HG03378 (cell line): ENCODE results near the gene DYRK4.
"Not testable (repeated sequence)": the region's sequence is repeated elsewhere in the genome, so short reads cannot be mapped to it uniquely, and the experiment has no call there.

Experiments used
- ATAC-seq: cut with Tn5 transposase; IDR thresholded peaks from one replicate; pipeline ENCODE4 v1.9.1; 2021; ENCODE audit warnings: mild to moderate bottlenecking, moderate library complexity; ENCODE audit not compliant: unreplicated experiment

DYRK4 gene, protein sequence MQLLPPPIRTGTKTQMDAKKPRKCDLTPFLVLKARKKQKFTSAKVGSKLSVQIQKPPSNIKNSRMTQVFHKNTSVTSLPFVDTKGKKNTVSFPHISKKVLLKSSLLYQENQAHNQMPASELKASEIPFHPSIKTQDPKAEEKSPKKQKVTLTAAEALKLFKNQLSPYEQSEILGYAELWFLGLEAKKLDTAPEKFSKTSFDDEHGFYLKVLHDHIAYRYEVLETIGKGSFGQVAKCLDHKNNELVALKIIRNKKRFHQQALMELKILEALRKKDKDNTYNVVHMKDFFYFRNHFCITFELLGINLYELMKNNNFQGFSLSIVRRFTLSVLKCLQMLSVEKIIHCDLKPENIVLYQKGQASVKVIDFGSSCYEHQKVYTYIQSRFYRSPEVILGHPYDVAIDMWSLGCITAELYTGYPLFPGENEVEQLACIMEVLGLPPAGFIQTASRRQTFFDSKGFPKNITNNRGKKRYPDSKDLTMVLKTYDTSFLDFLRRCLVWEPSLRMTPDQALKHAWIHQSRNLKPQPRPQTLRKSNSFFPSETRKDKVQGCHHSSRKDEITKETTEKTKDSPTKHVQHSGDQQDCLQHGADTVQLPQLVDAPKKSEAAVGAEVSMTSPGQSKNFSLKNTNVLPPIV

DNA sequence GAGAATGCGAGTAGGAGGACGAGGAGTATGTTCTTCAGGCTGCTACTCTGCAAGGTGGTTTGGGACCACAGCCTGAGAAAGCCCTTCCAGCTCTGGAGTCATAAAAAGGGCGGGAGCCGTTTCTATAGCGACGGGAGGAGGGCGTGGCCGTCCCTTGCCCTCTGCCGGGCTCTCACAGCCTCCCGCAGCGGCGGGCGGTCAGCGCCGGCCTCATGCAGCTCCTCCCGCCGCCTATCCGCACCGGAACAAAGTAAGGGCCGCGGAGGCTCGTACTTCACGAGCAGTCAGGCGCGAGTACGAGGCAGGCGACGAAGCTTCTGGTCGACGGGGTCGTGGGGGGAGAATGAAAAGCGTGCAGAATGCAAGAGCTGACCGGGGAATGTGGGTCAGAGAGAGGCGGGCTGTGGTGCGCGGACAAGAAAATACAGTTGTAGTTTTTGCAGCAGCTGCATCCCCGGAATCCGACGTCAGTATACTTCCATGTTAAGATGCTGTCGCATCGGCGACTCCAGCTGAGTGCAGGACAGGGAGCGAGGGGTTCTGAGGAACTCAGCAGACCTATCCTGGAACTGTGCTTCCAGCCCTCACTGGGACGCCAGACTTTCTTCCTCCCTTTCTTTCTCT is at the start of gene DYRK4:
DYRK4 (plus strand) TSS at position 175 of the 624 bp plus-strand sequence; CDS start at position 213, 38 bp downstream.
- ATAC-seq, result no peak

- ATAC-seq, result no peak
Measured at GRCh38 chr12:4518106-4518728, 43.8 kb upstream of the DYRK4 start.

DNA sequence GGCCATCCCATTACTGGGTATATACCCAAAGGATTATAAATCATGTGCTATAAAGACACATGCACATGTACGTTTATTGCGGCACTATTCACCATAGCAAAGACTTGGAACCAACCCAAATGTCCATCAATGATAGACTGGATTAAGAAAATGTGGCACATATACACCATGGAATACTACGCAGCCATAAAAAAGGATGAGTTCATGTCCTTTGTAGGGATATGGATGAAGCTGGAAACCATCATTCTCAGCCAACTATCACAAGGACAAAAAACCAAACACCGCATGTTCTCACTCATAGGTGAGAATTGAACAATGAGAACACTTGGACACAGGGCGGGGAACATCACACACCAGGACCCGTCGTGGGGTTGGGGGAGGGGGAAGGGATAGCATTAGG is 38.6 kb upstream of the DYRK4 start:
- ATAC-seq, result not testable (repeated sequence)

DNA sequence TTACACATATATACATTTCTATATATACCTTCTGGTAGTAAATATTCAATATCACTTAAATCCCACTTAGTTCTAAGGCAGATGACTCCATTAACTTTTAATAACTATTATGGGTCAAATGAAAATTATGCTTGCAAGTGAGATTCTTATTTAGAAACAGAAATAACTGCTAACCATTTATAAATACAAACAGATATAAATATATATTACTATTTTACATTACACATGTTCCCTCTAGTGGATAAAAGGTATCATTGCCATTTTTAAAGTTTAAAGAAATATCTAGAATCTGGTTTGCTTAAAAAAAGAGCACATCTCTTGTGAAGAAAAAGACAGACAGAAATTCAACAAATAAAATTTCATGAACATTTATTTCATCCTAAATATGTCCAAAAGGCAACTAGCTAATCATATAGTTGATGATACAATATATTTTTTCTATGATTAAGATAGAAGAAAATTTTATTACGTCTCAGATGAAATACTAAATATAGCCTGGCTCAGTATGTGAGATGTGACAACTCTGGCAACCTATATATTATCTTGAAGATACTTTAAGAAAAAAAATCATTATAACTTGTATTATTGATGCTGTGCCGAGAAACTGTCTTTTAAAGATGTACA is 35.0 kb upstream of the DYRK4 start:
- no peak for ATAC-seq

- no peak for ATAC-seq
Measured at GRCh38 chr12:4530160-4530559, 31.8 kb upstream of the DYRK4 start.

- ATAC-seq, result no peak
Measured at GRCh38 chr12:4530982-4531586, 30.9 kb upstream of the DYRK4 start.

DNA sequence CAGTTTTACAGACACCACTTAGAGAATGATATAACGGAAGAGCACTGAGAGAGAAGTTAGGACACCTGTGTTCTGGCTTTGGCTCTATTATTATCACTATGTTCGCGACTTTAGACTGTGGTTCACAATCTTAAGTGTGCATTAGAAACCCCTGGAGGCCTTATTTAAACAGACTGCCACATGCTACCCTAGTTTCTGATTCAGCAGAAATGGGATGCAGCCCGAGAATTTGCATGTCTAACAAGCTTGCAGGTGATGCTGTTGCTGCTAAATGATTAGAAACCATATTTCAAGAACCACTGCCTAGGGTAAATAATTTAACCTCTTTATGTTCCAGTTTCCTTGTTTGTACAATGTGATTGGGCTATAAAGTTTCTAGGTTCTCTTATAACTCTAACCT is 26.9 kb upstream of the DYRK4 start:
- ATAC-seq, result no peak

- ATAC-seq, result no peak
Measured at GRCh38 chr12:4535871-4536270, 26.1 kb upstream of the DYRK4 start.

GRCh38 chr12:4538207-4539160 is 23.5 kb upstream of the DYRK4 start, which contains the start of gene RAD51AP1:
Gene RAD51AP1 (plus strand): TSS chr12:4538890. CDS start chr12:4538940, 50 bp downstream.
- ATAC-seq, result peak; percentile 73

- ATAC-seq, result no peak
Measured at GRCh38 chr12:4539167-4539870, 22.7 kb upstream of the DYRK4 start.

GRCh38 chr12:4540170-4540569 is 21.8 kb upstream of the DYRK4 start:
- no peak for ATAC-seq

GRCh38 chr12:4540638-4541037 is 21.4 kb upstream of the DYRK4 start:
- ATAC-seq, result no peak

GRCh38 chr12:4545195-4545594 is 16.8 kb upstream of the DYRK4 start:
- ATAC-seq, result no peak

DNA sequence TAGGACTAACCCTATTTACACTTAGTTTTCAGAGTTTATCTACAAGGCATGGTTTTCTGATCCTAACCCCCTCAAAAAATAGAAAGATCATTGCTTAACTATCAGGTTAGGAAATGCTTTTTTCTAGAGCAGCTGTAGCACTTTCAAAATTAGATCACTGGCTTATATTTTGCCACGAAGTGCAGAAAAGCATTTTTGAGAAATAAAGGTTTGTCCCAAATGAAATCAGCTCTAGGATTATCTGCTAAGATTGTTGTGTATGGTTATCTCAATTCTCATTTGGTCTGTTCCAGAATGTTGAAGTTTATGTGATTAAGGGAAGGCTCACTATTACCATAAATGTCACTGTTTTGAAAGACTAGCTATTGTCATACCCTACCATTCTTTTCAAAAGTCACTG is 9.8 kb upstream of the DYRK4 start:
- no peak for ATAC-seq

DNA sequence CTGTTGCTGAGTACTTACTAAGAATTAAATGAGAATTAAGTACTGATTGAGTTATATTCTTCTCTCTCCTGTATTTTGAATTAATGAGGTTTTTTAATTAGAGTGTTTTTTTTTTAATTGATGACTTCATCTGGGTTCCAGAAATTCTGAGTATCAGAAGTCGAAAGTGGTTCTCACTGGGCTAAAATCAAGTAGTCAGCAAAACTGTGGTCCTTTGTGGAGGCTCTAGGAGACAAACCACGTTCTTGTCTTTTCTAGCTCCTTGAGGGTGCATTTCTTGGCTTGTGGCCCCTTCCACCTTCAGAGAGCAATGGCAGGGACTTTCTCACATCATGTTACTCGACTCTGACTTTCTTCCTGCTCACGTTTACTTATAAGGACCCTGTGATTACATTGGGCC is 8.1 kb upstream of the DYRK4 start:
- no peak for ATAC-seq

DNA sequence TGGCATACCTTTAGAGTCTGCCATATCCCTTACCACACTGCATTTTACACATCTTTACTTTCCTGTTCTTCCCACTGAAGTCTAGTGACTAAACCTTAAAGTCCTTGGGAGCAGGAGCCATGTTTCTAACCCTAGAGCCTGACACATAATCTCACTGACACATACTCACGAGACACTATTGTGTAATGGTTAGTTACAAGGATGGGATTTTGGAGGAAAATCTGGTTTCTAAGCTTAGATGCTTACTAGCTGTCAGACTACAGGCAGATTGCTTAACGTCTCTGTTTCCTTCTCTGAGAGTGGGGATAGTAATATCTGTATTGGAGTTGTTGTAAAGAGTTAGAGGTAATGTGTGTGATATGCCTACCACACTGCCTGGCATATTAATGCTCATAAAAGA is 6.2 kb upstream of the DYRK4 start:
- ATAC-seq, result no peak

DNA sequence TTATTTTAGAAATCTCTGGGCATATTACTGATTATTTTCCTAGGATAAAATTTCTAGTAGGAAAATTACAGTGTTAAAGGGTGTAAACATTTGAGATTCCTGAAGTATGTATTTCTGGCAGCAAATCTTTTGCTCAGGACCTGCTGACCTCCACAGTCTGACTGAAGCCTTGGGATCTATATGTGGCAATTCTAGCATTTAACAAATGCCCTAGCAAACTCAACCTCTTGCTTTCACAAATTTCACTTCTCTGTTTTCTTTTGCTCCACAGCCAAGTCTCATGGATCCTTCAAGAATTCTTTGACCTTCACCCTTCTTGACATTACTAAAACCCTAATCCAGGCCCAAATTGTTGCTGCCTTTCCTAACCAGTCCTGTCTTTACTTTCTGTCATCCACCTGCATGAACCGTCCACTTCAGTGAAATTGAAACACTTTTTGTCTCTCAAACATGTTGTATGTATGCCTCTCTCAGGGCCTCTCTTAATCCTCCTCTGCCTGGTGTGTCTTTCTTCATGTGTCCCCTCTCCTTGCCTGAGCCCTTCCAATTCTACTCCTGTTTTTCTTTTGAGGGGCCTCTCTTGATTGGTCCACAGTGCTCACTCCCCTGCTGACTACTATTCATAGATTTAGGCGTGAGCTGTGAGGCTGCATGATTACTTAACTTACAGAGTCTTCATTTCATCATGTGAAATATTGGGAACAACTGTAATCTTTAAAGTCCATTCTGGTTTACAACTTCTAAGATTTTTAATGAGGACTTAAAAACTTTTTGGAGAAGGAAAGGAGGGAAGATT is 5.1 kb upstream of the DYRK4 start:
- no peak for ATAC-seq

DNA sequence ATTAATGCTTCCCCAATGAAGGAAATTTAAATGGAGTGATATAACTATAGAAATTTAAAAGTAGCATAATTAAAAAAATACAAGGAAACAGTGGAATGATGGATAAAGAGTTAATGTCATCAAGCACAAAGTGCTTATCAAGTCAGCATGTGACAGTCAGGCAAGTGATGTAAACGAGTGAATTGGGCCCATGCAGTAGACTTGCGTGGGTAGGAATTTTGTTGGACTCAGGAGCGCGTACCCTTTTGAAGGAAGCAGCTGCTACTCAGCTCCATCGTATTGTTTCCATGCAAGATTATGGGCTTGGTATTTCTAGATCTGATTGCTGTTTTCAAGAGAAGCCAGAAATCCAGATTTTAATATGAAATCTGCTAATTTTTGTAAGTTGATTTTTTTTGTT is 4.4 kb upstream of the DYRK4 start:
- no peak for ATAC-seq
